Right hindlimb (tissue), 1 donor: ENCODE measurements around the gene RFTN1.
"Not testable (repeated sequence)": the region's sequence is repeated elsewhere in the genome, so short reads cannot be mapped to it uniquely, and the experiment has no call there.

Experiments used
- DNase-seq: peaks from one replicate; pipeline ENCODE4 v3.0.0-alpha.2; 2018

Gene RFTN1

DNA sequence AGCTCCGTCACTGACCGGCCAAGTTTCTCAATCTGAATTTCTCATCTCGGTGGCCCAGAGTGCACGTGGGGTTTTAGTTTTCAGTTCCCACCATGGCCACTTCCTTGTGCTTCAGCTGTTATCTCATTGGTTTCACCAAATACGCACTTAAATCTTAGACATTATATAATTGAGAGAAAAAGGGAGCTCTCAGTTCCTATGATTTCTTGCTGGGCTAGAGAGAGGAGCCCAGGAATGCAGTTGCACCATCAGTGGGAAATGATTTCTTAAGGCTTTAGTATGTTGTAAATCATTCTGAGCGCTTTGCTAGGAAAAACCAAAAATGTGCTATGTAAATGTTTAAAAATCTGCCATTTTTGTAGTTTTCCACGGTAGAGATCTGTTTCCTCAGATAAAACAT lies 195.3 kb downstream of the RFTN1 start:
- no peak for DNase-seq

DNA sequence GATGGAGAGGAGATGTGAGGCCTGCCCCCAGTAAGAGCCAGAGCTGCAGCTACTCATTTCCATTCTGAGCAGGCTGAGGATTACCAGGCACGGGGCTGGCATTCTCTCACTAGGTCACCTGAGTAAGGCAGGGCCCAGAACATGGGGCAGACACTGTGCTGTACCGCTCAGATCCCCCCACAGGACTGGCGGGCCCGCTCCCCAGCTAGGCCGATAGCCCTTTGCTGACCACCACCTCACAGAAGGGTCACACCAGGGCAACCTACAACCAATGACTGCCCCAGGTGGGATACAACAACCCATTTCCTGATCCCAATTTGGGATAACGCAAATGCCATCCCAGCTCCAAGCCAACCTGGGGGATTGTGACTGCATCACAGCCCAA lies 195.9 kb downstream of the RFTN1 start:
- DNase-seq: no peak

DNA sequence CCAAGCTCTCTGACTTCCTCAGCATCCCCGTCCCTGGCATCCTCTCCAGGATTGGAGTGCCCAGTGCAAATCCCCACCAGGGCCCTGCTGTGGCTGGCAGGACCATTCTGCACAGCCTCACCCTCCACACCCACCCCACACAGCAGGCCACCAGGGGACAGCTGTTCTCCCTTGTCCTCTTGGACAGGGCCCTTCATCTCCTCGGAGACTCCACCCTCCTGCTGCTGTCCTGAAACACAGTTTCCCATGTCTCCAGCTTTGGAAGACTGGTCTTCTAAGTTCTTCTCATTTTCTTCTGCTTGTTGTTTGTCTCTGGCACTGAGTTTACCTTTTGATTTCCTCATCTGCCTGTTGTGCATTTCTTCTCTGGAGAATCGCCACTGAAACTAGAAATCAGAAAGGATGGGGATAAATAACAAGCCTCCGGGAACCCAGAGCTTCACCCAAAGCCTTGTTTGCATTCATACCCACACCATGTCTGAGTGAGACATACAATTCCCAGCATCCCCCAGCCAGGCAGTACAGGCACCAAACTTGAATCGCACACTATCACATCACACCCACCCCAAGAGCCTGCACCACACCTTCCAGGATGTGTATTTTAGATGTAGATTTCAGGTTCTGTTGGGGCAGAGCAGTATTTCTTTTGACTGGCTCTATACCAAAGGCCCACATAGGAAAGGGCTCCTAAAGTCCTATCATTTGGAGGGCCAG lies 196.5 kb downstream of the RFTN1 start:
- DNase-seq: no peak

DNA sequence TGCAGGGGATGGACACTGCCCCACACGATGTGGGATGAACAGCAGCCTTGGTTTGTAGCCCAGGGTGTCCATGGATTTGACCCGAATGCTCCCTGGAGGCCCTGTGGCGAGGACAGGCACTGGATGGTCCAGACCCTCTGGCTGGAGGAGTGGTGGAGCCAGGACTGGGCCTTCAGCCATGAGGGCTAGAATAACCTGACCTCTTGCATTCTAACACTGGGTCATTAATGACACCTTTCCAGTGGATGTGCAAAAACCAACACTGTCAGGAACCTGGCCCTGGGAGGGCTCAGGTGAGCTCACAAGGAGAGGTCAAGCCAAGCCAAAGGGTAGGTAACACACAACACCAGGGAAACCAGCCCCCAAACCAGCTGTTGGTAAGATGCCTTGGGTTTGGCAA lies 197.1 kb downstream of the RFTN1 start:
- no peak for DNase-seq

DNA sequence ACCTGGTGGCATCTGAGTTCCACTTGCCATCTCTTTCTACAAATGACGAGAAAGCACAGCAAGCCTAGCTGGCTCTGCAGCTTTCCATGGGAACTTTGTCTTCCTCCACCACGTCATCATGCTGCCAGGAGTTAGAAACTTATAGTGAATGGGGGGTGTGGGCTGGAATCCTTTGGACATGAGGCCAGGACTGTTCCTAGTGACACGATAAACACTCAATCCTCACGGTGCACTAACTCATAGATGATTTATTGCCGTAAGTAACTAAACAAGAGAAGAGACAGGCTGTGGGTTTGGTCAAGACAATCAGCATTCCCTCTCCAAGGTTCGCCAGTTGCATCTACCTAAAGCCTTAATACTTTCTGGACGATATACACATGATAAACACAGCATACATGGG lies 197.9 kb downstream of the RFTN1 start:
- no peak for DNase-seq

DNA sequence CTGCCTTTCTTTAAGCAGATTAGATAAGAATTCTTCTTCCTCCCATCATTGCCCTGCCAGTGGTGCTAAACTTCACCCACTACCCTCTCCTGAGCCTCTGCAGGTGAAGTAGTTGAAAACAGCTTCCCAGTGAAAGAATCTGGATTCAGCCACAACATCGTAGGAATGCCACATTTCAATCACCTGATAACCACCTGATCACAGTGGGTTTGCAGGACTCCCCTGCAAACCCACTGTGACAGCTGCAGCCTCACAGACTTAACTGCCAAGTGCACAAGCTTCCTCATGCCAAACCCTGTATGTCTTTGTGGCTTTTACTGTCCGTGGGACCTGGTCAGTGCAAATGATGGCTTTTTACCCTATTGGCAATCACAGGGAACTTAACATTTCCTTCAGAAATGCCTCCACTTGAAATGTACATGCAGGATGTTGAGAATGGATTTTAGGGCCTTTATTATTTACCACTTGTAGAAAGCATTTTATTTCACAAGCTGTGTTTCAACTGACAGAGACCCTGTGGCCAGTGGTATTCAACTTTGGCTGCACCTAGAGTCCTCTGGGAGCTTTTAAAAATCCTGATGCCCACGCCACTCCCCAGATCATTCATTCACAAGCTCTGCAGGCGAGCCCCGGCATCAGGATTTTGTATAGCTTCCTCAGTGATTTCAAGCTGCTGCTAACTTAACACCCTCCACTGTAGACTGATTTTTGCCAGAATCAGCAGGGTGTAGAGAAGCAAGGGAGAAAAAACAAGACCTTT lies 199.4 kb downstream of the RFTN1 start:
- DNase-seq: no peak

DNA sequence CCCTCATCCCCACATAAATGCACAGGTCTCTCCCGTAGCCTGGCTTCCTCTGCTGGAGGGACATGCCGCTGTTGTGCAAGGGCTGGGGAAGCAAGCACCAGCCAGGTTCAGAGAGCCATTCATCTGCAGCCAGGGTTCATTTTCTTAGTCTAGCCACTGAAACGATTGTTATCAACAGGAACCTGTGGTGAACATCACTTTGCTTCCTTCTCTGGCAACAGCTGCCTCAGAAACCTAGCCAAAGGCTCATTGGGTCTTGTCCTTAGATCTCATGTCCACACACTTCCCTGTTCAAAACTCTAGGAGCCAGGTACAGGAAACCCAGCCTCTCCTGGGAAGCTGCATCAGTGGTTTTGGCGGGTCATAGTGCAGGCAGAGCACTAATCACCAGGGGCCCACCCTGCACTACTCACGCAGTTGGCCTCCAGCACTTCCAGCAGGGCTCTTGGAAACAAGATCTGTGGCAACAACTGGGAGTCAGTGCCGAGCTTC lies 201.5 kb downstream of the RFTN1 start:
- no peak for DNase-seq

DNA sequence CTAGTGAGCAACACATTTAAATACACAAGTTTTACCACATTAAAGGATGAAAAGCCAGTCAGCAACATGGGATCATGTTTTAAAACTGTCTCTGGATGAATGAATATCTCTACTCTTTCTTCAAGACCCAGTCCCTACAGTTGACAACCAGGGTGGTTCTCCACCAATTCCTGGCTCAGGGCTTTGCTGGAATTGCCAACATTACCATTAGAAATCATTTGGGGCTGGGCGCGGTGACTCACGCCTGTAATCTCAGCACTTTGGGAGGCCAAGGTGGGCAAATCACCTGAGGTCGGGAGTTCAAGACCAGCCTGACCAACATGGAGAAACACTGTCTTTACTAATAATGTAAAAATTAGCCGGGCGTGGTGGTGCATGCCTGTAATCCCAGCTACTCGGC lies 203.0 kb downstream of the RFTN1 start:
- DNase-seq: not testable (repeated sequence)

DNA sequence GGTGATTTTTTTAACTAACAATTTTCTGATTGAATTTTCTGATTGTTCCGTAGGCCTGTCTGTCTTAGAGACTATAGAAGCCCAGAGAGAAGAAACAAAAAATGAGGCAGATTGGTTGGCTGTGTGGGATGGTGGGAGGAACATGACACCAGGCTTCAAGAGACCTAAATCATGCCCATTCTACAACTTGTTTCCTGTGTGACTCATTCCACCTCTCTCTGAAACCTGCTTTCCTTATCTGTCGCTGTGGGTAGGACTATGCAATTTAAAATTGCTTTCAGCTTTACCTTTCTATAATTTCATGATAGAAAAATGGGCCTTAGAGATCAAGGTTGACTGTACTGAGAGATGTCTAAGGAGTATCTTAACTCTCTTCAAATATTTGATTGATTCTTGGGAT lies 203.9 kb downstream of the RFTN1 start:
- DNase-seq: no peak

DNA sequence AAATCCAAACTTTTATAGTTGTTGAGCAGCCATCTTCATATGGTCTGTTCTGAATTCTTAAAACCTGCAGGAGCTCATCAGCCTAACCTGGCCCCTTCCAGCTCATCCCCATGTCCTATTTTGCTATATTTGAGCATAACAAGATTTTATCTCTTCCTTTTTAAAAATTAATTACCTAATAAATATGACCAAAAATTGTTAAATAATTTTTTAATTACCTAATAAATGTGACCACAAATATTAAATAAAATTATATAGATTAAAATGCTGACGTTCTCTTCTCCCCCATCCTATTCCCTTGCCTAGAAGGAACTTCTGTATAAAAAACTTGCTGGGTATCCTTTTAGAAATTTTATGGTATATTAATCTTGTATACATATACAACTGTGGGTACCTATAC lies 204.8 kb downstream of the RFTN1 start:
- DNase-seq: no peak

DNA sequence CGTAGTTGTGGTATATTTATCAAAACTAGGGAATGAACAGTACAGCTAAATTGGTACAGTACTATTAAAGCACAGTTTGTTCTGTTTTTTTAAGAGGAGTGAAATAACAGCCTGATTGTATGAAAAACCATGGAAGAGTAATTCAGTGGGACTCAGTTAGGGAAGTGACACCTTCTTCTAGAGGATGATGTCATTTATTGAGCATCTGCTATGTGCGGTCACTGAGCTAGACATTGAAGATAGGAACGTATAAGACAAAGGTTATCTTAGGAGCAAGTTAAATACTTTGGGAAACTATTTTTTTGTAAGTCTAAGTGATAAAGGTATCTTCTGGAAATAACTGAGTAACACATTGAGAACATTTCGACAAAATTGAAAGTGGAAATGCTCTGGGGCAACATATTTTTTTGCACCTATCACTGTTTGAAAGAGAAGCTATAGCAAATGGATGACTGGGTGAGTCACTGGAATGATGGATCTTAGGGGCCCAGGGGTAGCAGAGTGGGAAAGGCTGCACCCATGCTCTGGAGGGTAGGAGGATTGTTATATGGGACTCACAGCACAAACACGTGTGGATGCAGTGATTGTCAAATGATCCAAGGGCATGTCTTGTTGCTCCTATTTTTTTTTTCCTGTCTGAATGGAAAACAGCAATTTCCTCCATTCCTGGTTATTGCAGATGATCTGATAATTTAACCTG lies 205.5 kb downstream of the RFTN1 start:
- DNase-seq: no peak

DNA sequence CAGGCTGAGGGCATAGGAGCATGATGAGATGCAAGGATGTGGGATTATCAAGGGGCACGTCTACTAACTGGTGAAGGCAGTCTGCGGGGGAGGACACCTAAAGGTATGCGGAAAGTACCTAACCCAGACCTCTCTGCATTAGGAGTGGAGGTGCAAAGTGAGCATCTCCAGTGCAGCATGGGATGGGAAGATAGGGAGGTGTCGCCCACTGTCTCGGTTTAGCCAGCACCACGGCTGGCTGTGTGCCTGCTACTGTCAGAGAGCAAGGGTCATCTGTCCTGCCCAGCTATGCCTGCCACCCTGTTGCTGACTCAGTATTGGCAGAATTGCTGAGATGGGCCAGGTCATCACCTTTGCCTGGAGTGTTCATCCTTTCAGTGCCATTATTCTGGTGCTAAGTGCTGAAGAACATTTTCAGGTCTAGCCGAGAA lies 208.4 kb downstream of the RFTN1 start:
- no peak for DNase-seq

DNA sequence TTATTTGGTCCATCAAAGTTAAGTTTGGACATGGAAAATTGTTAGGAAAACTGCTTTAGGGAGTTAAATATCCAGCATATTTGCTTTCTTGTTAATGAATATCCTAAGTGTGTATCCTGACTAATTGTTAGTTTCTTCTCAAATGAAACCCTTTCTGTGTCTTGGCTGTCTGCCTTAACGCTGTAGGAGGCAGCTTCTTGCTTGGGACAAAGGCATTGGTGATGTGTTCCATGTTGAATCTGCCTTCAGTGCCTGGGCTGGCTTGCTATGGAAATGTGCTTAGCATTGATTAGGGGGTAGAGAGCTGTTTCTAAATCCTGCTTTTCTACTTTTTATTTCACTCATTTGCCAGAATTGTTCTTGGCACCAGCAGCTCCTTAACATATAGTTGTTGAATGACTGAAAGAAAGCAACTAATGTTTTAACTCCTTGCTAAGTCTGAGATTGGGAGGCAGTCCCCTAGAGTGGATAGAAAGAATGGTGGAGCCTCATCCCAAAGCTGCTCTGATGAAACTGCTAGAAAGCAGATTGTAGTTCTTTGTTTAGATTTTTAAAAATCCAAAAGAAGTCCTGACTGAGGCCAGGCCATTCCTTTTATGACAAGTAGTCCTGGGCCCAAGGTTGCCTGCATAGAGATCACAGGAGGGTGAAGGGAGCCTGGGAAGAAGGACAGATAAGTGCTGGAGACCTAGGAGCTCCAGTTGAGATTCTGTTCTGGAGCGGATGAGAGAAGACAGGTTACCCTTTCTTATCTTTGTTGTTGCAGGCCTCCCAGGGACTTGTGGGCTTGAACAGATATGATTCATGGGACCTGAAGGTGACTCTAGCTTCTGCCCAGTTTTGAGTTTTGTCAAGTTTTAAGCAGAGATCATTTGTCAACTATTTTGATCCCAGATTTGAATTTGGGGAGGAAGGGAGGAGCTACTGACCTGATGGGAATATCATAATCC lies 209.2 kb downstream of the RFTN1 start:
- no peak for DNase-seq

DNA sequence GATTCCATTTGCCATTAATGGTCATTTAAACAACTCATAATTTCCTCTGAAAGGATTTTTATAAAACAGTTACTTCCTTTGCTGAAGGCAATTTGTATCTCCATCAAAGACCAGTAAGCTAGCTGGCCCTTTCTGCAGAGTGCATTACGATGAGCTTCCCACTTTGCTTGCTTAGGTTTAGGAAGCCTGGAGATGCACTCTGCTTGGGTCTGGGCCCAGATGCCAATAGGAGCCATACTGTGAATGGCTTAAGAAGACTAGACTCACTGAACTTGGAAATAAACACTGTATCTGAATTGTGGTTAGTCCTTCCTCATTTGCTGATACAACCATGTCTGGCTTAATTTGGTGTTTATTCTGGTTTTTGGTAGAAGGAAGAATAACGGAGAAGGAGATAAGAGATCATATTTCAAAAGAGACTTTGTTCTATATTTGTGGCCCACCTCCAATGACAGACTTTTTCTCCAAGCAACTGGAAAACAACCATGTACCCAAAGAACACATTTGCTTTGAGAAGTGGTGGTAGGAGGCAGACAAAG lies 210.4 kb downstream of the RFTN1 start:
- DNase-seq: no peak

DNA sequence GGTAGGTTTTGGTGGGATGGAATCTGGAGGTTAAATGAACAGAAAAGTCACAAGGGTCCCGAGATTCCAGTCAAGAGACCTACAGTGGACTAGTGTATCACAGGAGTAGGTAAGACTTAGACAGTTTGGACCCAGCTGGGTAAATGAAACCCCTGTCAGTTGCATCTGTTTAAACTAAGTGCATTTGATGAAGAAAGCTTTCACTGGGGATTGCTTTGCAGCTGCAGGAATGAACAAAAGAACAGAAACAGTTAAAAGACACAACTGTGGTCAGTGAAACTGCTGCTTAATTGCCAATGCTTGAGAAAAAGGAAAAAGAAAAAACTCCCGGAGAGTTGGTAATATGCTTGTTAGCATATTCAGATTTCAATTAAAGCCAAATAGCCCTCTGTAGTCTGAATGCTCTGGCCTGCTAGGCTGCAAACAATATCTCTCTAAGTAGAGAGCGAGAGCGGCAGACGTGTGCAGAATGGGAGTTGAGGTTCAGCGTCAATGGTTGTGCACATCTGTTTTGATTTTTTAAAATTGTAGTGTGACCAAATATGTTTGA lies 211.3 kb downstream of the RFTN1 start:
- no peak for DNase-seq

DNA sequence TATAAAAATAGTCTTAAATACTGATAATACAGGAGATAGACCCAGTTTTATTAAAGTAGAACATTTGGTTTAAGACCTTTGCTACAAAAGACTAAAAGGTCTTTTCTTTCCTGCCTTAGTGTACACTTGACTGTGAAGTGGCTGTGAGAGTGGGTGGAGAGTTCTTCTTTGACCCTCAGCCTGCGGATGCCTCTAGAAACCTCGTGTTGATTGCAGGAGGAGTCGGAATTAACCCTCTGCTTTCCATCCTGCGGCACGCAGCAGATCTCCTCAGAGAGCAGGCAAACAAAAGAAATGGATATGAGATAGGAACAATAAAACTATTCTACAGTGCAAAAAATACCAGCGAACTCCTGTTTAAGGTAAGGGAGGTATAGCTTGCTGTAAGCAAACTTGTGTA lies 212.0 kb downstream of the RFTN1 start:
- DNase-seq: no peak

DNA sequence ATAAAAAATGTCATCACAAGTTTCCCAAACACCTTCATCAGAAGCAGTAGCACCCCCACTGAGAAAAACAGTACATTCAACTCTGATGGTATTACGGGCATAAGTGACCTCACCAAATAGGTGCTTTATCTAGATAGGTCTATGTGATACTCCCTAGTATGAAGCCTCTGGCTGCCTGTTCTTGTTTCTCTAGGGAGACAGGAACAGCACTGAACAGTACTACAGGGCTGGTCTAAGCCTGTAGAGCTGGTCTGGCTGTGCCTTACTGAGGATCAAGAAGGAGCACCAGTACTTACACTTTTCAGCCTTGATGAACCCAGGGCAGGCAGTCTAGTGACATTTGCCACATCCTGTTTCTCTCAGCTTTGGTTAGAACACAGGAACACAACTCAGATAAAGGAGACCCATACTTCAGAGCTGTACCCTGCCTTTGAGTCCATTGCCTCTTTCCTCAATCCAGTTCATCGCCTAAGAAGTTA lies 212.6 kb downstream of the RFTN1 start:
- no peak for DNase-seq

DNA sequence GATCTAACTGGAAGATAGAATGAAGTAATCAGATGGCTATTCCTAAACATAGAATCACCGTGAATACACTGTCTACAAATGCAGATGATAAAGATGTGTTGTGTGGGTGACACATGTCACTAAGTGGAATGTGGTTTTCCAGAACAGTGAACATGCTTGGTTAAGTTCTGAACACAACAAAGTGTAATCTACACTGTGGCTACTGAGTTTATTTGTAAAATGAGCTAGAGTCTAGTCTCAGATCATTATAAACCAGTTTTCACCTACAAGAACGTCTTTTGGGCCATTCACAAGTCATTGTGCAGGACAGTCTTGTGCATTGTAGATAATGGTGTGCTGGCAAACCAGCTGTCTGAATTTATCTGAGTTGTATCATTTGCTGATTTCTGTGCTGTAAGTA lies 213.2 kb downstream of the RFTN1 start:
- no peak for DNase-seq

DNA sequence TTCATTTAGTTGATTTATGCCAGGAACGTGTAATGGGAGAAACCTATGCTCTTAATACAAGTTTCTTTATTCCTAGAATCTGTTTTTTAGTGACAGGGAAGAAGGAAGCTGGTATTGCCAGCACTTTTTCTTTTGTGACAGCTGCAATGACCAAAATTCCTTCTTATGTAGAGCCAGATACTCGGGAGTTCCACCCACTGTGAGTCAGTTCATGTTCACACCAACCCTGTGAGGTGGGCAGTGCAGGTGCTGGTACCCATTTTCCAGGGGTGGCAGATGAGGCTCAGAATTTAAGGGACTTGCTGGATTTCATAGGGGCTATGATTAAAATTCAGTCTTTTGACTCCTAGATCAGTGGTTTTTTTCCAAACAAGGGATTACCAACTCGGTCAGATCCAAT lies 213.8 kb downstream of the RFTN1 start:
- no peak for DNase-seq

DNA sequence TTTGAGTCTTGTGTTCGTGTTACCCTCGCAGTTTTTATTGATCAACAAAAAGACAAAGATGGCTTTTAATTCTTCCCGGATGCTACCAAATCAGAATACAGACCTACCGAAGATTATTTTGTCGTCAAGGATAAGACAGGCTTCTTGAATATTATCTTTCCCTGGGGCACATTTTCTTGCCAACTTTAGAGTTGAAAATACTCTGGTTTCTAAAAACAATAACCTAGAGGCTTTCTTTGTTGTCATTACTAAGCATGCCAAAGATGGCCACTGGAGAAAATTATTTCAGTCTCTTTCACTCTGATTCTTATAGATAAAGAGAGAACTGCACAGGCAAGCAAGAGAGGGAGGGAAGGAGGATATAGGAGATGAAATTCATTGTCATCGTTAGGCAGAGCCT lies 214.6 kb downstream of the RFTN1 start:
- no peak for DNase-seq

DNA sequence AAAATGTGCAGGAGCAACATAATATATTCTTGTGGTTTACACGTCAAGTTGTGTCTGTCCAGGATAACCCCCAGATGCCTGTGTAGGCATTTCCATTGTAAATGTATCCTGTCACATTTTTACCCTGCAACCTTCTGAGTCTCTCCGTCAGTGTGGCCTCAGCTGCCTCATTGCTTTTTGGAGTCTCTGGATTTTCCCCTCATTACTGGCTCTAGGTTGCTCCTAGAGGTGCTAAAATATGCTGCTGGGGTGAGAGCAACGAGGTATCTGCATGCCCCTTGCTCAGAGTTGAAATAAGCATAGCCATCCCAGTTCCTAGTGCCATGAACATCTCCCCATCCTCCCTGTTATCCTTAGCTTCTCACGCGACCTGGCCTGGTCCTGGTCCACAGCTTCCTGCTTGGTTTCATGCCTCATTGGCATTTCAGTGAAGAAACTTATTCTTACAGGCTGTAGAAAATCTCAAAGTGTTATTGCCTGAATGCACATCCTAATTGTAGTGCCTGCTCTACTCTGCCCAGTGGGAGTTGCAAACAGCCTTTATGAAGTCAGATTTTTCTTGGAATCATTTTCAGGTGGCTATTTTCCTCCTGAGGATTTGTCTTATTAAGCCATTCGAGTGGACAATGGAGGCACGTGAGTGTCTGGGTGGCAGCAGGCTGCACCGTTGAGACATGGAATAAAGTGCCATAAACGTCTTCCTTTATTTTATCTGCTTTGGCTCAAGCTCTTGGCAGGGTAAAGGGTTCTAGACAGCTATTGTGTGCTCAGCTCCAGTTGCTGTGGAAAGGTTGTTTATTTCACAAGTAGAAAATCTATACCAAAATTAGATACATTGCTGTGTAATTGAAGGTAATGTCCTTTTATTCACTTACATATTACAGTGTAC lies 215.3 kb downstream of the RFTN1 start:
- DNase-seq: no peak
